ENCODE measurements around the gene FALEC. TPM values are rescaled to one million over a fixed set of nuclear protein-coding genes. Genes with fewer than 3 reads are reported as not detected.
A peak's percentile ranks its signal among the peaks of the same experiment; 100 is the strongest.
"Not testable (repeated sequence)": the region's sequence is repeated elsewhere in the genome, so short reads cannot be mapped to it uniquely, and the experiment has no call there.

FALEC gene
- total RNA-seq, 1 experiment from 2014 or later = 0.59 TPM

DNA sequence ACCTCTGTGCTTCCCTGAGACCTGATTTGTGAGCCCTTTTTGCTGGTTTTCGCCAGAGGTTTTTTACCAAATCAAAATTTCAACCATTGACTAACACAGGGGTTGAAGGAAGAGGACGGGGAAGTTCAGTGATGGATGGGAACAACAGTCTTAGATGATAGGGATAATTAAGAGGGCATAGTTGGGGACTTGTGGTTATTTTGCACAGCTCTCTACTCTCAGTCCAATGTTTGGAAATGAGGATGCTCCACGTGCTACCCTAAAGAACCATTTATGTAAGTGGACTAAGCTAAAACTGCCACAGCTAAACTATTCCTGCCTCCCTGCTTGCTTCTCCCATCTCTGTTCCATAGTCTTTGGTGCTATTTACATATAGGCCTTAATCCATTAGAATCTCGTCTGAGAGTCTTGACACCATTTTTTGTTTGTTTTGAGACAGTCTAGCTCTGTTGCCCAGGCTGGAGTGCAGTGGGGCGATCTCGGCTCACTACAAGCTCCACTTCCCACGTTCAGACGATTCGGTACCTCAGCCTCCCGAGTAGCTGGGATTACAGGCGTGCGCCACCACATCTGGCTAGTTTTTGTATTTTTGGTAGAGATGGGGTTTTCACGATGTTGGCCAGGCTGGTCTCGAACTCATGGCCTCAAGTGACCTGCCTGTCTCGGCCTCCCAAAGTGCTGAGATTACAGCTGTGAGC lies 64.5 kb downstream of the FALEC start:
- ChIA-PET POLR2A (interaction anchor here (0.7 to 6.2 kb wide), 28 partner anchors 9 to 578 kb away, joined by 3 to 152 read pairs (median 6); partner anchors contain the start of genes ADAMTSL4, ENSA, FALEC and GOLPH3L), CTCF (interaction anchor here (0.7 to 5.1 kb wide), 6 partner anchors 10 to 117 kb away, joined by 3 to 51 read pairs (median 6); partner anchors contain the start of gene GOLPH3L)
- Mint-ChIP-seq H3K27me3 (ENCODE audit: insufficient read depth, unreplicated experiment) (no peaks in the 10 kb centered on the region), H3K27ac (ENCODE audit: unreplicated experiment) (peak overlapping the region; percentile 98), H3K4me1 (ENCODE audit: low read depth, unreplicated experiment) (peaks cover 28% of the 10 kb centered on the region), H3K36me3 (ENCODE audit: insufficient read depth, unreplicated experiment) (peaks cover 46% of the 10 kb centered on the region), H3K9me3 (ENCODE audit: unreplicated experiment) (peaks cover 4% of the 10 kb centered on the region), H3K4me3 (ENCODE audit: unreplicated experiment) (peak overlapping the region; percentile 100)
- DNase-seq = no peak
- intact Hi-C loops (cut with micrococcal nuclease; ENCODE audit: unreplicated experiment) = loop anchor here (2.0 kb wide), 3 partner anchors 25 to 49 kb away; partner anchors contain the start of gene ENSA
- H3K4me1 ChIP-seq = peaks cover 29% of the 10 kb centered on the region
- no peaks in the 10 kb centered on the region for H3K27me3 ChIP-seq (replicated peaks; ENCODE audit: control insufficient read depth, insufficient read depth, low read length)
- H3K4me3 ChIP-seq (ENCODE audit: low read depth, low read length) = peak overlapping the region; percentile 30
- H3K9me3 ChIP-seq = no peaks in the 10 kb centered on the region
- H3K36me3 ChIP-seq (ENCODE audit: control insufficient read depth, insufficient read depth, low read length) = peaks cover 3% of the 10 kb centered on the region
- BruUV-seq (replicated peaks) = TSS peak; percentile 91
- TF ChIP-seq, protein P1, sequence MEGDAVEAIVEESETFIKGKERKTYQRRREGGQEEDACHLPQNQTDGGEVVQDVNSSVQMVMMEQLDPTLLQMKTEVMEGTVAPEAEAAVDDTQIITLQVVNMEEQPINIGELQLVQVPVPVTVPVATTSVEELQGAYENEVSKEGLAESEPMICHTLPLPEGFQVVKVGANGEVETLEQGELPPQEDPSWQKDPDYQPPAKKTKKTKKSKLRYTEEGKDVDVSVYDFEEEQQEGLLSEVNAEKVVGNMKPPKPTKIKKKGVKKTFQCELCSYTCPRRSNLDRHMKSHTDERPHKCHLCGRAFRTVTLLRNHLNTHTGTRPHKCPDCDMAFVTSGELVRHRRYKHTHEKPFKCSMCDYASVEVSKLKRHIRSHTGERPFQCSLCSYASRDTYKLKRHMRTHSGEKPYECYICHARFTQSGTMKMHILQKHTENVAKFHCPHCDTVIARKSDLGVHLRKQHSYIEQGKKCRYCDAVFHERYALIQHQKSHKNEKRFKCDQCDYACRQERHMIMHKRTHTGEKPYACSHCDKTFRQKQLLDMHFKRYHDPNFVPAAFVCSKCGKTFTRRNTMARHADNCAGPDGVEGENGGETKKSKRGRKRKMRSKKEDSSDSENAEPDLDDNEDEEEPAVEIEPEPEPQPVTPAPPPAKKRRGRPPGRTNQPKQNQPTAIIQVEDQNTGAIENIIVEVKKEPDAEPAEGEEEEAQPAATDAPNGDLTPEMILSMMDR (IDR thresholded peaks at IDR 0.05; ENCODE audit: insufficient read depth in 1 of 2, low read depth in 1 of 2, low read length in 1 of 2, severe bottlenecking in 1 of 2, unreplicated experiment in 1 of 2) = no peak

DNA sequence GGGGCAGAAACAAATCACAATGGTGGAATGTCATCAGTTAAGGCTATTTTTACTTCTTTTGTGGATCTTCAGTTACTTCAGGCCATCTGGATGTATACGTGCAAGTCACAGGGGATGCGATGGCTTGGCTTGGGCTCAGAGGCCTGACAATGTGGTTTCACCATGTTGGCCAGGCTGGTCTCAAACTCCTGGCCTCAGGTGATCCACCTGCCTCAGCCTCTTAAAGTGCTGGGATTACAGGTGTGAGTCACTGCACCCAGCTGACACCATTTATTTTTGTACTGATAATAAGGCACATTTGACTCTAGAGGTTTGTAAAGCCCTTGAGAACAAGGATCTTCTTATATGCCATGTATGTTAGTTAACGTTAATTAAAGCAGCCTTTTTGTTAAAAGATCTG lies 65.4 kb downstream of the FALEC start:
- POLR2A ChIA-PET; DNase-seq; BruUV-seq (replicated peaks); H3K9me3 Mint-ChIP-seq (ENCODE audit: unreplicated experiment); H3K27me3 ChIP-seq (replicated peaks; ENCODE audit: control insufficient read depth, insufficient read depth, low read length); H3K27me3 Mint-ChIP-seq (ENCODE audit: insufficient read depth, unreplicated experiment); H3K9me3 ChIP-seq; H3K4me3 ChIP-seq (ENCODE audit: low read depth, low read length); intact Hi-C loops (cut with micrococcal nuclease; ENCODE audit: unreplicated experiment); H3K36me3 ChIP-seq (ENCODE audit: control insufficient read depth, insufficient read depth, low read length): not testable (repeated sequence)
- CTCF ChIA-PET = interaction anchor here (5.1 kb wide), 1 partner anchor 19 kb away, joined by 51 read pairs; no protein-coding TSS in a partner anchor
- peak overlapping the region; percentile 98 for H3K27ac Mint-ChIP-seq (ENCODE audit: unreplicated experiment)
- H3K4me1 ChIP-seq = peaks cover 20% of the 10 kb centered on the region
- H3K36me3 Mint-ChIP-seq (ENCODE audit: insufficient read depth, unreplicated experiment) = peaks cover 41% of the 10 kb centered on the region
- H3K4me3 Mint-ChIP-seq (ENCODE audit: unreplicated experiment) = peak overlapping the region; percentile 100
- H3K4me1 Mint-ChIP-seq (ENCODE audit: low read depth, unreplicated experiment) = peaks cover 19% of the 10 kb centered on the region

DNA sequence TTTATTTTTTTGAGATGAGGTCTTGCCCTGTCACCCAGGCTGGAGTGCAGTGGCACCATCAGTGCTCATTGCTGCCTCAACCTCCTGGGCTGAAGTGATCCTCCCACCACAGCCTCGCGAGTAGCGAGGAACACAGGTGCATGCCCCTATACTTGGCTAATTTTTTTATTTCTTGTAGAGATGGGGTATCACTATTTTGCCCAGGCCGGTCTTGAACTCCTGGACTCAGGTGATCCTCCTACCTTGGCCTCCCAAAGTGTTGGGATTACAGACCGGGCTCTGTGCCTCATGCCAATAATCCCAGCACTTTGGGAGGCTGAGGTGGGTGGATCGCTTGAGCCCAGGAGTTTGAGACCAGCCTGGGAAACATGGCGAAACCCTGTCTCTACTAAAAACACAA lies 65.9 kb downstream of the FALEC start:
- Mint-ChIP-seq H3K36me3 (ENCODE audit: insufficient read depth, unreplicated experiment) (peaks cover 39% of the 10 kb centered on the region), H3K4me1 (ENCODE audit: low read depth, unreplicated experiment) (peaks cover 19% of the 10 kb centered on the region)
- H3K9me3 ChIP-seq; H3K27me3 Mint-ChIP-seq (ENCODE audit: insufficient read depth, unreplicated experiment); H3K27me3 ChIP-seq (replicated peaks; ENCODE audit: control insufficient read depth, insufficient read depth, low read length); H3K36me3 ChIP-seq (ENCODE audit: control insufficient read depth, insufficient read depth, low read length); BruUV-seq (replicated peaks); intact Hi-C loops (cut with micrococcal nuclease; ENCODE audit: unreplicated experiment); H3K4me3 ChIP-seq (ENCODE audit: low read depth, low read length); H3K9me3 Mint-ChIP-seq (ENCODE audit: unreplicated experiment); DNase-seq; H3K4me3 Mint-ChIP-seq (ENCODE audit: unreplicated experiment); POLR2A ChIA-PET; H3K27ac Mint-ChIP-seq (ENCODE audit: unreplicated experiment): not testable (repeated sequence)
- peaks cover 16% of the 10 kb centered on the region for H3K4me1 ChIP-seq
- CTCF ChIA-PET = interaction anchor here (5.1 kb wide), 1 partner anchor 20 kb away, joined by 51 read pairs; no protein-coding TSS in a partner anchor

DNA sequence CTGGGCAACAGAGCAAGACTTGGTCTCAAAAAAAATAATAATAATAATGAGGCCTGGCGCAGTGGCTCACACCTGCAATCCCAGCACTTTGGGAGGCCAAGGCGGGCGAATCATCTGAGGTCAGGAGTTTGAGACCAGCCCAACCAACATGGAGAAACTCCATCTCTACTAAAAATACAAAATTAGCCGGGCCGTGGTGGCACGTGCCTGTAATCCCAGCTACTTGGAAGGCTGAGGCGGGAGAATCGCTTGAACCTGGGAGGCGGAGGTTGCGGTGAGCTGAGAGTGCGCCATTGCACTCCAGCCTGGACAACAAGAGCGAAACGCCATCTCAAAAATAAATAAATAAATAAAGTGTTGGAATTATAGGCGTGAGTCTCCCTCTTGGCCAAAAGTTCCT lies 66.4 kb downstream of the FALEC start:
- Mint-ChIP-seq H3K36me3 (ENCODE audit: insufficient read depth, unreplicated experiment) (peaks cover 33% of the 10 kb centered on the region), H3K4me1 (ENCODE audit: low read depth, unreplicated experiment) (peaks cover 15% of the 10 kb centered on the region)
- POLR2A ChIA-PET; H3K9me3 ChIP-seq; H3K9me3 Mint-ChIP-seq (ENCODE audit: unreplicated experiment); H3K4me3 Mint-ChIP-seq (ENCODE audit: unreplicated experiment); intact Hi-C loops (cut with micrococcal nuclease; ENCODE audit: unreplicated experiment); H3K36me3 ChIP-seq (ENCODE audit: control insufficient read depth, insufficient read depth, low read length); H3K27ac Mint-ChIP-seq (ENCODE audit: unreplicated experiment); DNase-seq; CTCF ChIA-PET; H3K27me3 Mint-ChIP-seq (ENCODE audit: insufficient read depth, unreplicated experiment); H3K27me3 ChIP-seq (replicated peaks; ENCODE audit: control insufficient read depth, insufficient read depth, low read length); BruUV-seq (replicated peaks); H3K4me3 ChIP-seq (ENCODE audit: low read depth, low read length): not testable (repeated sequence)
- H3K4me1 ChIP-seq = peaks cover 10% of the 10 kb centered on the region

Measured in Caco-2 (cell line).